ENCODE measurements around the gene SYCP2.

GRCh38 chr20:59837623-59838394 is 95.6 kb downstream of the SYCP2 start:
- TF ChIP-seq POLR2A (IDR thresholded peaks at IDR 0.05; ENCODE audit: low read depth, low read length) = no peak
- no peak for TF ChIP-seq TAF1 (IDR thresholded peaks at IDR 0.05; ENCODE audit: borderline replicate concordance, low read depth, low read length)
- no peak for TF ChIP-seq POLR2AphosphoS5 (IDR thresholded peaks at IDR 0.05; ENCODE audit: low read depth, low read length)

Data from GM12892 (cell line).